OCI-LY1 (cell line): ENCODE results near the gene PDS5B.

Source experiments
- H2AFZ ChIP-seq: fragments of 200-600 bp; sonication (generic), shearing (Covaris generic); 2 replicates; pipeline ENCODE4 v1.6.0; 2014; ENCODE audit warnings: antibody characterized with exemption, mild to moderate bottlenecking, low read length
- H3F3A ChIP-seq: fragments of 200-600 bp; sonication (generic), shearing (Covaris generic); 2 replicates; pipeline ENCODE4 v1.6.0; 2014; ENCODE audit warnings: mild to moderate bottlenecking, antibody characterized with exemption, low read length, moderate library complexity; ENCODE audit not compliant: insufficient read depth
- H3K27ac ChIP-seq: fragments of 200-600 bp; sonication (generic); 2 replicates; pipeline ENCODE4 v1.5.1; 2014; ENCODE audit warnings: low read length, mixed run types, mild to moderate bottlenecking, low read depth; ENCODE audit not compliant: poor library complexity, severe bottlenecking
- H3K27me3 ChIP-seq: fragments of 200-600 bp; sonication (generic); 2 replicates; pipeline ENCODE4 v1.6.0; 2014; ENCODE audit warnings: antibody characterized with exemption, mild to moderate bottlenecking, low read length, moderate library complexity; ENCODE audit not compliant: insufficient read depth
- H3K36me3 ChIP-seq: fragments of 200-600 bp; sonication (generic); 2 replicates; pipeline ENCODE4 v1.6.1; 2014; ENCODE audit warnings: mild to moderate bottlenecking, antibody characterized with exemption, low read length, moderate library complexity, mixed read lengths; ENCODE audit not compliant: insufficient read depth
- H3K4me1 ChIP-seq: fragments of 200-600 bp; sonication (generic); 2 replicates; pipeline ENCODE4 v1.5.1; 2014; ENCODE audit warnings: mild to moderate bottlenecking, low read length, moderate library complexity; ENCODE audit not compliant: insufficient read depth, severe bottlenecking
- H3K4me2 ChIP-seq: fragments of 200-600 bp; sonication (generic), shearing (Covaris generic); 2 replicates; pipeline ENCODE4 v1.6.1; 2014; ENCODE audit warnings: low read length
- H3K4me3 ChIP-seq: fragments of 200-600 bp; sonication (generic); 2 replicates; pipeline ENCODE4 v1.5.1; 2014; ENCODE audit warnings: low read length, low read depth, mild to moderate bottlenecking, mixed read lengths; ENCODE audit not compliant: poor library complexity, severe bottlenecking
- H3K79me2 ChIP-seq: fragments of 200-600 bp; shearing (Covaris generic); 2 replicates; pipeline ENCODE4 v1.6.1; 2016; ENCODE audit warnings: mixed run types, low read length, mixed read lengths; ENCODE audit not compliant: insufficient read depth
- H3K9ac ChIP-seq: fragments of 200-600 bp; sonication (generic), shearing (Covaris generic); 2 replicates; pipeline ENCODE4 v1.6.1; 2014; ENCODE audit warnings: mild to moderate bottlenecking, low read length, mixed read lengths
- H3K9me2 ChIP-seq: fragments of 200-600 bp; sonication (generic), shearing (Covaris generic); 2 replicates; pipeline ENCODE4 v1.6.1; 2014; ENCODE audit warnings: low read depth, mild to moderate bottlenecking, low read length, mixed read lengths
- H3K9me3 ChIP-seq: fragments of 200-600 bp; shearing (Covaris generic); 2 replicates; pipeline ENCODE4 v1.6.1; 2014; ENCODE audit warnings: low read length, mixed read lengths
- H4K20me1 ChIP-seq: fragments of 200-600 bp; sonication (generic), shearing (Covaris generic); 2 replicates; pipeline ENCODE4 v1.6.0; 2016; ENCODE audit warnings: mild to moderate bottlenecking, low read length; ENCODE audit not compliant: insufficient read depth
- CTCF ChIP-seq: fragments of 200-600 bp; sonication (generic), shearing (Covaris generic); IDR thresholded peaks from 2 replicates; pipeline ENCODE4 v1.5.1; 2017; ENCODE audit warnings: mild to moderate bottlenecking, antibody characterized with exemption, low read length, moderate library complexity, mixed read lengths
- EZH2 ChIP-seq: fragments of 200-600 bp; sonication (generic), shearing (Covaris generic); IDR thresholded peaks from 2 replicates; pipeline ENCODE4 v1.8.0; 2017; ENCODE audit warnings: borderline replicate concordance, mixed run types, mild to moderate bottlenecking, antibody characterized with exemption, low read length, moderate library complexity, mixed read lengths

The PDS5B gene

DNA sequence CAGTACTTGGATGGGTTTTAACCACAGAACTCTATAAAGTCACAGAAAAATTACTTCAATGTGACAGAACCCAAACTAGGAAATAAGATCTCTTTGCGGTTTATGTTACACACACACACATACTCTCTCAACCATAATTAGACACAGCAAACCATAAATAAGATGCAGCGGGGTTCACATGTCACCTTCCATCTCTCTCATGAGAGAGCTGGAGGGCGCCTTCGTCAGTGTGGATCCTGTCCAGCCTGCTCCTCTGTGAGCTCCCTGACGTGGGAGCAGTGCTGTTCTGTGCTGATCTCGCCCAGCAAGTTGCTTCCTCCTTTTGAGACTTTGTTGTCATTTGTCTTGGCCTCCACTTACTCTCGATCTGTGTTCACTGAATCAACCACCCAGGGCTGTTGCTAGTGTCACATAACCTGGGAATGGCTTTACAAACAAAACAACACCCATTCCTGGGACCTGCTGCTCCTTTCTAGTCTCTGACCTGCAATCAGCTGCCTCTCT is 225.1 kb downstream of the PDS5B start:
- Histone ChIP-seq H3K9me2 (no peaks in the 10 kb centered on the region), H3K27me3 (no peaks in the 10 kb centered on the region), H3K79me2 (no peaks in the 10 kb centered on the region), H3K4me1 (no peaks in the 10 kb centered on the region), H3K36me3 (no peaks in the 10 kb centered on the region), H3F3A (no peaks in the 10 kb centered on the region), H2AFZ (no peak overlapping the region), H3K9me3 (no peaks in the 10 kb centered on the region), H4K20me1 (no peaks in the 10 kb centered on the region), H3K27ac (no peak overlapping the region), H3K9ac (no peak overlapping the region), H3K4me3 (no peak overlapping the region), H3K4me2 (no peak overlapping the region)
- no peak for TF ChIP-seq CTCF
- TF ChIP-seq EZH2: no peak

GRCh38 chr13:32821149-32821688 is 235.0 kb downstream of the PDS5B start:
- Histone ChIP-seq H3K4me1 (no peaks in the 10 kb centered on the region), H3K4me3 (no peak overlapping the region), H3K79me2 (no peaks in the 10 kb centered on the region), H3K4me2 (no peak overlapping the region), H2AFZ (no peak overlapping the region), H3K9me2 (no peaks in the 10 kb centered on the region), H4K20me1 (no peaks in the 10 kb centered on the region), H3K27me3 (no peaks in the 10 kb centered on the region), H3K9me3 (no peaks in the 10 kb centered on the region), H3K27ac (no peak overlapping the region), H3K36me3 (no peaks in the 10 kb centered on the region), H3K9ac (no peak overlapping the region), H3F3A (no peaks in the 10 kb centered on the region)
- no peak for TF ChIP-seq CTCF
- no peak for TF ChIP-seq EZH2

DNA sequence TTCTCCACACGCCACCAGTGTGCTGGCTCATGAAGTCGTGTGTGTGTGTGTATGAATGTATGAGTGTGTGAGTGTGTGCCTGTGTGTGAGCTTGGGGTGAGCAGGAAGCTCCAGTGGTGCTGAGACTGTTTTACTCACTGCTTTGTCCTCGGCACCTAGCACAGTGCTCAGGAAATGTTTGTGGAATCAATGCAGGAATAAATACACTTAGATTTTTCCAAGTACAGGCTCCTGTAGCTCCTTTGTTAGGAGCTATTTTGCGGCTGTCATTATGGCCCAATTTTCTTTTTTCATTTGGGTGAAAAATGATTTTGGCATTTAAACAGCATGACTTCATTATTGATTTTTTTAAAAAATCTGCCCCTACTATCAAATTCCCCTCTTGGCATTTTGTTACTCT is 236.5 kb downstream of the PDS5B start:
- TF ChIP-seq EZH2 (no peak), CTCF (no peak)

More for the DNA sequence above, 236.5 kb downstream of the PDS5B start:
- no peaks in the 10 kb centered on the region for H4K20me1 ChIP-seq
- no peaks in the 10 kb centered on the region for H3K9me2 ChIP-seq
- H3K27ac ChIP-seq: no peak overlapping the region
- H3K36me3 ChIP-seq: no peaks in the 10 kb centered on the region
- no peaks in the 10 kb centered on the region for H3K9me3 ChIP-seq
- no peaks in the 10 kb centered on the region for H3K27me3 ChIP-seq
- no peak overlapping the region for H3K9ac ChIP-seq
- no peak overlapping the region for H3K4me2 ChIP-seq
- no peaks in the 10 kb centered on the region for H3F3A ChIP-seq
- no peak overlapping the region for H3K4me3 ChIP-seq
- no peaks in the 10 kb centered on the region for H3K79me2 ChIP-seq
- no peaks in the 10 kb centered on the region for H3K4me1 ChIP-seq
- H2AFZ ChIP-seq: no peak overlapping the region
